A673 (cell line): ENCODE results near the gene MXD1. TPM values are rescaled to one million over a fixed set of nuclear protein-coding genes. Genes with fewer than 3 reads are reported as not detected.

Experiments
- BruUV-seq: library from RNA; stranded (reverse); fragments of 400-500 nt; replicated peaks from 2 replicates; lab custom pipeline; 2021; lab: Mats Ljungman, UMichigan
- CTCF ChIA-PET: fragments of 300-600 bp; sonication (Branson Sonifier 250); formaldehyde crosslinking; loops from one replicate; lab custom pipeline; 2022; ENCODE audit warnings: antibody characterized with exemption; lab: Charles Lee
- POLR2A ChIA-PET: fragments of 300-600 bp; sonication (Branson Sonifier 250); formaldehyde crosslinking; loops from one replicate; lab custom pipeline; 2022; ENCODE audit warnings: antibody characterized with exemption; ENCODE audit not compliant: low non-redundant PET; lab: Charles Lee
- DNase-seq: peaks from one replicate; pipeline ENCODE4 v3.0.0-alpha.2; 2015; ENCODE audit warnings: low spot score
- H3K27ac ChIP-seq: fragments of 200-600 bp; sonication (generic); 2 replicates; pipeline ENCODE4 v1.5.1; 2016; ENCODE audit warnings: mixed run types, low read depth, mild to moderate bottlenecking, mixed read lengths, antibody characterized with exemption, low read length; ENCODE audit not compliant: poor library complexity, severe bottlenecking
- H3K27me3 ChIP-seq: fragments of 200-600 bp; sonication (generic); replicated peaks from 2 replicates; pipeline ENCODE4 v1.6.1; 2017; ENCODE audit warnings: mixed run types, low read depth, mild to moderate bottlenecking, mixed read lengths, antibody characterized with exemption, low read length; ENCODE audit not compliant: insufficient read depth, poor library complexity
- H3K36me3 ChIP-seq: fragments of 200-600 bp; sonication (generic); 2 replicates; pipeline ENCODE4 v1.6.1; 2016; ENCODE audit warnings: mixed run types, mild to moderate bottlenecking, mixed read lengths, antibody characterized with exemption, low read length; ENCODE audit not compliant: insufficient read depth, poor library complexity, severe bottlenecking
- H3K4me1 ChIP-seq: fragments of 200-600 bp; sonication (generic); 2 replicates; pipeline ENCODE4 v1.6.1; 2017; ENCODE audit warnings: mixed run types, mild to moderate bottlenecking, mixed read lengths, antibody characterized with exemption, low read length; ENCODE audit not compliant: insufficient read depth, poor library complexity, severe bottlenecking
- H3K4me3 ChIP-seq: fragments of 200-600 bp; sonication (generic); 2 replicates; pipeline ENCODE4 v1.5.1; 2016; ENCODE audit warnings: low read depth, mixed run types, mild to moderate bottlenecking, mixed read lengths, low read length; ENCODE audit not compliant: poor library complexity, severe bottlenecking
- H3K9me3 ChIP-seq: fragments of 200-600 bp; sonication (generic); 2 replicates; pipeline ENCODE4 v1.6.1; 2016; ENCODE audit warnings: mixed run types, low read depth, mild to moderate bottlenecking, mixed read lengths, antibody characterized with exemption, low read length; ENCODE audit not compliant: poor library complexity, severe bottlenecking
- EZH2 ChIP-seq: fragments of 200-600 bp; sonication (generic); IDR thresholded peaks from 2 replicates; pipeline ENCODE4 v1.6.1; 2017; ENCODE audit warnings: borderline replicate concordance, low read depth, mild to moderate bottlenecking, mixed read lengths, antibody characterized with exemption, low read length; ENCODE audit not compliant: poor library complexity, severe bottlenecking
- intact Hi-C: fragments of 100-400 bp; cut with micrococcal nuclease; formaldehyde crosslinking; loops from one replicate; pipeline ENCODE4 v1.10.0; 2022; ENCODE audit not compliant: unreplicated experiment
- total RNA-seq: library from RNA; stranded (reverse); gene quantifications from 2 replicates; pipeline ENCODE4 v1.2.3, GENCODE V29; 2021
- TF ChIP-seq, protein P1 (sequence below): fragments of 300-800, 200-600 bp; sonication (generic); conservative IDR thresholded peaks from 2 replicates; pipeline ENCODE4 v1.5.1; 2017; ENCODE audit warnings: low read depth, mild to moderate bottlenecking, antibody characterized with exemption, low read length, moderate library complexity, mixed read lengths

MXD1 gene
- total RNA-seq, 1 experiment from 2014 or later = 3.7 TPM

DNA sequence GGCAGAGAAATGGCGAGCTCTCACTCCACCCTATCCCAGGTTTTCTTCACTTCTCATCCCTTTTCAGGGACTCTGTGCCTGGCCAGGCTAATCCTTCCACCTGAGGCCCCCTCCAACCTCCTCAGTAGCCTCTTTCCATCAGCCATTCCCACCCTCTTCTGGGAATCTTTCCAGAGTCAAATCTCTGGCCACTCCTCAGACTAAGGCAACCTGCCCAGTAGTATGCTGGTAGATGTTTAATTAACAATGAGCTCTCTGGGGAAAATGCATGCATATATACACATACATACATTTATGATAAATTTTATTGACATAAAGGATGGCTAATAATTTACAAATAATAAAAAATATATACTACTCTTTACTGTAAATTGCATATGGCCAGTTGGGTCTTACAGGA is 57.9 kb downstream of the MXD1 start:
- ChIA-PET CTCF (no interaction called here), POLR2A (no interaction called here)
- DNase-seq = no peak
- Histone ChIP-seq H3K27me3 (no peaks in the 10 kb centered on the region), H3K36me3 (no peaks in the 10 kb centered on the region), H3K27ac (no peak overlapping the region), H3K4me1 (no peaks in the 10 kb centered on the region), H3K4me3 (no peak overlapping the region), H3K9me3 (no peaks in the 10 kb centered on the region)
- TF ChIP-seq EZH2 = no peak
- TF ChIP-seq, protein P1, sequence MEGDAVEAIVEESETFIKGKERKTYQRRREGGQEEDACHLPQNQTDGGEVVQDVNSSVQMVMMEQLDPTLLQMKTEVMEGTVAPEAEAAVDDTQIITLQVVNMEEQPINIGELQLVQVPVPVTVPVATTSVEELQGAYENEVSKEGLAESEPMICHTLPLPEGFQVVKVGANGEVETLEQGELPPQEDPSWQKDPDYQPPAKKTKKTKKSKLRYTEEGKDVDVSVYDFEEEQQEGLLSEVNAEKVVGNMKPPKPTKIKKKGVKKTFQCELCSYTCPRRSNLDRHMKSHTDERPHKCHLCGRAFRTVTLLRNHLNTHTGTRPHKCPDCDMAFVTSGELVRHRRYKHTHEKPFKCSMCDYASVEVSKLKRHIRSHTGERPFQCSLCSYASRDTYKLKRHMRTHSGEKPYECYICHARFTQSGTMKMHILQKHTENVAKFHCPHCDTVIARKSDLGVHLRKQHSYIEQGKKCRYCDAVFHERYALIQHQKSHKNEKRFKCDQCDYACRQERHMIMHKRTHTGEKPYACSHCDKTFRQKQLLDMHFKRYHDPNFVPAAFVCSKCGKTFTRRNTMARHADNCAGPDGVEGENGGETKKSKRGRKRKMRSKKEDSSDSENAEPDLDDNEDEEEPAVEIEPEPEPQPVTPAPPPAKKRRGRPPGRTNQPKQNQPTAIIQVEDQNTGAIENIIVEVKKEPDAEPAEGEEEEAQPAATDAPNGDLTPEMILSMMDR = no peak
- BruUV-seq = no TSS peak
- intact Hi-C loops = no loop called here

DNA sequence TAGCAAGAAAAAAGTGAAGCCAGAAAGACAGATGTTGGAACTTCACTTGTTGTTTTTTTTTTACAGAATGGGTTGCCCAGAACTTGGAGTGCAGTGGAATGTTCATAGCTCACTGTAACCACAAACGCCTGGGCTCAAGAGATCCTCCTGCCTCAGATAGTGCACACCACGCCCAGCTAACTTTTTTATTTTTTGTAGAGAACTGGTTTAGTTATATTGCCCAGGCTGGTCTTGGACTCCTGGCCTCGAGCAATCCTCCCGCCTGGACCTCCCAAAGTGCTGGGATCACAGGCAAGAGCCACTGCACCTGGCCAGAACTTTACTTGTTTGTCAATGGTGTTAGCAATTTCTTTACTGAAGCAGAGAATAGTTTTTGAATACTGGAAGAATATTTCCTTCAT is 58.4 kb downstream of the MXD1 start:
- Histone ChIP-seq H3K27me3 (no peaks in the 10 kb centered on the region), H3K4me3 (no peak overlapping the region), H3K36me3 (no peaks in the 10 kb centered on the region), H3K9me3 (no peaks in the 10 kb centered on the region), H3K27ac (no peak overlapping the region), H3K4me1 (no peaks in the 10 kb centered on the region)
- DNase-seq = no peak
- CTCF ChIA-PET = no interaction called here
- intact Hi-C loops = no loop called here
- POLR2A ChIA-PET = interaction anchor here (0.7 kb wide), 1 partner anchor 1179 kb away, joined by 3 read pairs; no protein-coding TSS in a partner anchor
- no peak for TF ChIP-seq EZH2
- TF ChIP-seq, protein P1 = no peak
- no TSS peak for BruUV-seq

DNA sequence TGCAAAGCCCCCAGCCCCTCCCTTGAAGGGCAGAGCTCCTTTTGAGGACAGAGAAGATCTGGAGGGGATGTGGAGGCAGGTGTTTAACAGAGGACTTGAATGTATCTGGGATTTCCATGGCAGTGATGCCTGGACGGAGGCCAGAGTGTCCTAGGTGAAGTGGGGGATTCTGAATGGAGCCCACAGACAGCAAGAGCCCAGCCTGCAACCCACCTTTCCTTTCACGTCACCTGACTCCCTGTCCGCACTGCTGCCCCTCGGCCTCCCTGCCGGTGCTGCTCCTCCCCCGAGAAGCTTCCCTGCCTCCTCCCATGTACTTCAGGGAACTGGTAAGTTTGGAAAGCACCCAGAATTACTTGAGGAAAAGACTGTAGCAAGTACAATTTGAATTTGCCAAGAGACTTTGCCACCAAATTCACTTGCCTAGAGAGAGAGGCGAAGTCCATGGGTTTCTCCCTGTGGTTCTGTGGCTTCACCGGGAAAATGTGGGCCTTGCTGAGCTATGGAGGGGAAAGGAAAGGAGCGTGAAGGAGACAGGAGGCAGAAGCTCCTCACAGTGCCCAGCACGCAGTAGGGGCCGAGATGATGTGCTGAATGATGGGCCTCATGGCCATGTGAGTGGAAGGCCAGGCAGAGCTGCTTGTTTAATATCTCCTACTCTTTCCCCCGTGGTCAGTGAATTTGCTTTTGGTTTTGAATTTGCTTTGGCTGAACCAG is 60.4 kb downstream of the MXD1 start:
- H3K4me1 ChIP-seq = no peaks in the 10 kb centered on the region
- no peak overlapping the region for H3K27ac ChIP-seq
- H3K27me3 ChIP-seq = no peaks in the 10 kb centered on the region
- no peak for DNase-seq
- ChIA-PET POLR2A (no interaction called here), CTCF (no interaction called here)
- BruUV-seq = no TSS peak
- H3K36me3 ChIP-seq = no peaks in the 10 kb centered on the region
- TF ChIP-seq, protein P1 = no peak
- no peak for TF ChIP-seq EZH2
- H3K9me3 ChIP-seq = no peaks in the 10 kb centered on the region
- intact Hi-C loops = no loop called here
- H3K4me3 ChIP-seq = no peak overlapping the region
